GM23248 (cell line): ENCODE measurements around the gene CREB1.

Source experiments
- EZH2 ChIP-seq: fragments of 200-600 bp; sonication (generic); IDR thresholded peaks from 2 replicates; pipeline ENCODE4 v1.6.1; 2018; ENCODE audit warnings: antibody characterized with exemption, mild to moderate bottlenecking; ENCODE audit not compliant: insufficient read depth, poor library complexity, severe bottlenecking
- EZH2phosphoT487 ChIP-seq: fragments of 200-600 bp; sonication (generic); IDR thresholded peaks from 2 replicates; pipeline ENCODE4 v1.6.1; 2018; ENCODE audit warnings: antibody characterized with exemption, moderate library complexity, mild to moderate bottlenecking, low read depth; ENCODE audit not compliant: insufficient read depth

DNA sequence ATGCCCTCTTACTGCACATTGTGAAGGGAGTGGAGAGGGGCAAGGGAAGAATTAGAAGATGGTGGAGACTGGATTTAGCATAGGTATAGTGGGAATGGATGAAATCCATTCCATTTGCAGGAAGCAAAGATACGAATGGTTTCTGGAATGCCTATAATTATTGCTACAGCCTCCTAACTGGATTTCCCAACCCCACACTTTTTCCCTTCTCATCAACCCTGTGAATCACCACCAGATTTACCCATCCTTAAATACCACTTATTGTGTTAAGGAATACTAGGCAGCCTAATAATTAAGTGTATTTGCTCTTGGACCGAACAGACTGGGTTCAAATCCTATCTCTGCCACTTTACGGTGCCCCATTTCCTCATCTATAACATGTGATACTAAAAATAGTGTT is 39.3 kb upstream of the CREB1 start:
- no peak for TF ChIP-seq EZH2
- TF ChIP-seq EZH2phosphoT487: no peak
